ENCODE measurements around the gene FAM114A1. TPM values are rescaled to one million over a fixed set of nuclear protein-coding genes. Genes with fewer than 3 reads are reported as not detected.

The FAM114A1 gene
- total and polyA plus RNA-seq, 2 of the 8 experiments (the other 6 are each of a cell fraction or from before 2014, with no cell fraction given): 9.5 to 12.0 TPM

DNA sequence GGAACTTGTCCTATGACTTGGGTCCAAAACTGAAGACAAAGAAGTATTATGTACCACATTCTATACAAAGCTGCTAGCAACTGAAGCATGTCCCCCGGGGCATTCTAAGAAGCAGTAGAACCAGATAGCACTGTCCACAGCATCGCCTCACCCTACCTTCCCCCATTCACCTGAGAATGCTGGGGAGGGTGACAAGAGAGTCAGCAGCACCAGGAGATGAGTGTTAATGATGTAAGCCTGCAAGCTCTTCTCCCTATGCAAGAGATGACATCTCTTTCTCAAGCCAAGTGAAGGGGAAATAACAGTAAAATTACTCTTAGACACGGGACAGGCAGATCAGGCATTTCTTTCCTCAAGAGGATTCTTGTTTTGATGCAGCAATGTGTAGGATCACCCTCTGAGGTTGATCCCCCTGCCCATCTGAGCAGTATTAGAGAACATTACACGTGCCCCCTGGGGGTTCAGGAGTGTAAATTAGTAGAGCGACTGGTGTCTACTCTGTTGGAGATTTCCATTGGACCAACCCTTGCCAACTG lies 49.1 kb upstream of the FAM114A1 start (continued):
- TF ChIP-seq SP1 (IDR thresholded peaks at IDR 0.05; ENCODE audit: low read depth, low read length): no peak
- TF ChIP-seq, protein P1, sequence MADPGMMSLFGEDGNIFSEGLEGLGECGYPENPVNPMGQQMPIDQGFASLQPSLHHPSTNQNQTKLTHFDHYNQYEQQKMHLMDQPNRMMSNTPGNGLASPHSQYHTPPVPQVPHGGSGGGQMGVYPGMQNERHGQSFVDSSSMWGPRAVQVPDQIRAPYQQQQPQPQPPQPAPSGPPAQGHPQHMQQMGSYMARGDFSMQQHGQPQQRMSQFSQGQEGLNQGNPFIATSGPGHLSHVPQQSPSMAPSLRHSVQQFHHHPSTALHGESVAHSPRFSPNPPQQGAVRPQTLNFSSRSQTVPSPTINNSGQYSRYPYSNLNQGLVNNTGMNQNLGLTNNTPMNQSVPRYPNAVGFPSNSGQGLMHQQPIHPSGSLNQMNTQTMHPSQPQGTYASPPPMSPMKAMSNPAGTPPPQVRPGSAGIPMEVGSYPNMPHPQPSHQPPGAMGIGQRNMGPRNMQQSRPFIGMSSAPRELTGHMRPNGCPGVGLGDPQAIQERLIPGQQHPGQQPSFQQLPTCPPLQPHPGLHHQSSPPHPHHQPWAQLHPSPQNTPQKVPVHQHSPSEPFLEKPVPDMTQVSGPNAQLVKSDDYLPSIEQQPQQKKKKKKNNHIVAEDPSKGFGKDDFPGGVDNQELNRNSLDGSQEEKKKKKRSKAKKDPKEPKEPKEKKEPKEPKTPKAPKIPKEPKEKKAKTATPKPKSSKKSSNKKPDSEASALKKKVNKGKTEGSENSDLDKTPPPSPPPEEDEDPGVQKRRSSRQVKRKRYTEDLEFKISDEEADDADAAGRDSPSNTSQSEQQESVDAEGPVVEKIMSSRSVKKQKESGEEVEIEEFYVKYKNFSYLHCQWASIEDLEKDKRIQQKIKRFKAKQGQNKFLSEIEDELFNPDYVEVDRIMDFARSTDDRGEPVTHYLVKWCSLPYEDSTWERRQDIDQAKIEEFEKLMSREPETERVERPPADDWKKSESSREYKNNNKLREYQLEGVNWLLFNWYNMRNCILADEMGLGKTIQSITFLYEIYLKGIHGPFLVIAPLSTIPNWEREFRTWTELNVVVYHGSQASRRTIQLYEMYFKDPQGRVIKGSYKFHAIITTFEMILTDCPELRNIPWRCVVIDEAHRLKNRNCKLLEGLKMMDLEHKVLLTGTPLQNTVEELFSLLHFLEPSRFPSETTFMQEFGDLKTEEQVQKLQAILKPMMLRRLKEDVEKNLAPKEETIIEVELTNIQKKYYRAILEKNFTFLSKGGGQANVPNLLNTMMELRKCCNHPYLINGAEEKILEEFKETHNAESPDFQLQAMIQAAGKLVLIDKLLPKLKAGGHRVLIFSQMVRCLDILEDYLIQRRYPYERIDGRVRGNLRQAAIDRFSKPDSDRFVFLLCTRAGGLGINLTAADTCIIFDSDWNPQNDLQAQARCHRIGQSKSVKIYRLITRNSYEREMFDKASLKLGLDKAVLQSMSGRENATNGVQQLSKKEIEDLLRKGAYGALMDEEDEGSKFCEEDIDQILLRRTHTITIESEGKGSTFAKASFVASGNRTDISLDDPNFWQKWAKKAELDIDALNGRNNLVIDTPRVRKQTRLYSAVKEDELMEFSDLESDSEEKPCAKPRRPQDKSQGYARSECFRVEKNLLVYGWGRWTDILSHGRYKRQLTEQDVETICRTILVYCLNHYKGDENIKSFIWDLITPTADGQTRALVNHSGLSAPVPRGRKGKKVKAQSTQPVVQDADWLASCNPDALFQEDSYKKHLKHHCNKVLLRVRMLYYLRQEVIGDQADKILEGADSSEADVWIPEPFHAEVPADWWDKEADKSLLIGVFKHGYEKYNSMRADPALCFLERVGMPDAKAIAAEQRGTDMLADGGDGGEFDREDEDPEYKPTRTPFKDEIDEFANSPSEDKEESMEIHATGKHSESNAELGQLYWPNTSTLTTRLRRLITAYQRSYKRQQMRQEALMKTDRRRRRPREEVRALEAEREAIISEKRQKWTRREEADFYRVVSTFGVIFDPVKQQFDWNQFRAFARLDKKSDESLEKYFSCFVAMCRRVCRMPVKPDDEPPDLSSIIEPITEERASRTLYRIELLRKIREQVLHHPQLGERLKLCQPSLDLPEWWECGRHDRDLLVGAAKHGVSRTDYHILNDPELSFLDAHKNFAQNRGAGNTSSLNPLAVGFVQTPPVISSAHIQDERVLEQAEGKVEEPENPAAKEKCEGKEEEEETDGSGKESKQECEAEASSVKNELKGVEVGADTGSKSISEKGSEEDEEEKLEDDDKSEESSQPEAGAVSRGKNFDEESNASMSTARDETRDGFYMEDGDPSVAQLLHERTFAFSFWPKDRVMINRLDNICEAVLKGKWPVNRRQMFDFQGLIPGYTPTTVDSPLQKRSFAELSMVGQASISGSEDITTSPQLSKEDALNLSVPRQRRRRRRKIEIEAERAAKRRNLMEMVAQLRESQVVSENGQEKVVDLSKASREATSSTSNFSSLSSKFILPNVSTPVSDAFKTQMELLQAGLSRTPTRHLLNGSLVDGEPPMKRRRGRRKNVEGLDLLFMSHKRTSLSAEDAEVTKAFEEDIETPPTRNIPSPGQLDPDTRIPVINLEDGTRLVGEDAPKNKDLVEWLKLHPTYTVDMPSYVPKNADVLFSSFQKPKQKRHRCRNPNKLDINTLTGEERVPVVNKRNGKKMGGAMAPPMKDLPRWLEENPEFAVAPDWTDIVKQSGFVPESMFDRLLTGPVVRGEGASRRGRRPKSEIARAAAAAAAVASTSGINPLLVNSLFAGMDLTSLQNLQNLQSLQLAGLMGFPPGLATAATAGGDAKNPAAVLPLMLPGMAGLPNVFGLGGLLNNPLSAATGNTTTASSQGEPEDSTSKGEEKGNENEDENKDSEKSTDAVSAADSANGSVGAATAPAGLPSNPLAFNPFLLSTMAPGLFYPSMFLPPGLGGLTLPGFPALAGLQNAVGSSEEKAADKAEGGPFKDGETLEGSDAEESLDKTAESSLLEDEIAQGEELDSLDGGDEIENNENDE (IDR thresholded peaks at IDR 0.05; ENCODE audit: insufficient replicate concordance, low read length): no peak
- no peak for TF ChIP-seq RFX5 (IDR thresholded peaks at IDR 0.05; ENCODE audit: borderline replicate concordance, low read depth, low read length)
- TF ChIP-seq CTBP2 (IDR thresholded peaks at IDR 0.05; ENCODE audit: borderline replicate concordance, insufficient read depth, insufficient read length, low read length): no peak

Data from H1 (cell line).